NCI-H82 treated with DMSO at 0.1 percent for 48 hours (cell line): ENCODE measurements around the gene CAPN5.

ENCODE experiments used
- DNase-seq: peaks from one replicate; lab custom pipeline; 2025; ENCODE audit not compliant: unreplicated experiment; lab: John Stamatoyannopoulos, UW

Gene CAPN5

DNA sequence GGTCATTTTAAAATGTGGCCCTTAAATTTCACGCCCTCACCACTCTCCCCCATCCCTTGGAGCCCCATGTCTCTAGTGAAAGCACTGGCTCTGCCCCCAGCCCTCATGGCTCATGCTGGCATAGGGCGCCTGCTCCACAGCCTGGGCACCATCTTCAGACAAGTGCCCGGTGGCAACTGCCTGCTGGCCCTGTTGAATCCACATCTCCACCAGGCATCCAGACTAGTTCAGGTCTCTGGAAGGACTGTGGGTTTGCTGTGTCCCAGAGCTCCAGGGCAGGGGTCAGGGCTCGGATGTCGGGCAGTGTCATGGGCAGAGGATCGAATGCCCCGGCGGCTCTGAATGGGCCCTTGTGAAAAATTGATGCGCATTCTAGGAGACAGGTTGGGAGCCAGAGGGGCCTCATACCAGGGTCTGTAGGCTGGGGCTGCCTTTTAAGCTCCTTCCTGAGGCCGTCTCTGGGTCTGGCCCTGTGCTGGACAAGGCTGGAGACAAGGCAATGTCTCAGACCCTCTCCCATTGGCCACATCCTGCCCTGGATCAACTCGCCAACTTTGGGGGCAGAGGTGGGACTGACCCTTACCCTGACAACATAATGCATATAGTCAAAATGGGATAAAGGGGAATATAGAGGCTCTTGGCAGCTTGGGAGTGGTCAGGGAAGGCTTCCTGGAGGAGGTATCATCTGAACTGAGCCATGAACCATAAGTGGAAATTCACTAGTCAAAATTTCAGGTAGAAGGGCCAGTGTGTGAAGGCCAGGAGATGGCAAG lies 62.5 kb downstream of the CAPN5 start:
- no peak for DNase-seq

DNA sequence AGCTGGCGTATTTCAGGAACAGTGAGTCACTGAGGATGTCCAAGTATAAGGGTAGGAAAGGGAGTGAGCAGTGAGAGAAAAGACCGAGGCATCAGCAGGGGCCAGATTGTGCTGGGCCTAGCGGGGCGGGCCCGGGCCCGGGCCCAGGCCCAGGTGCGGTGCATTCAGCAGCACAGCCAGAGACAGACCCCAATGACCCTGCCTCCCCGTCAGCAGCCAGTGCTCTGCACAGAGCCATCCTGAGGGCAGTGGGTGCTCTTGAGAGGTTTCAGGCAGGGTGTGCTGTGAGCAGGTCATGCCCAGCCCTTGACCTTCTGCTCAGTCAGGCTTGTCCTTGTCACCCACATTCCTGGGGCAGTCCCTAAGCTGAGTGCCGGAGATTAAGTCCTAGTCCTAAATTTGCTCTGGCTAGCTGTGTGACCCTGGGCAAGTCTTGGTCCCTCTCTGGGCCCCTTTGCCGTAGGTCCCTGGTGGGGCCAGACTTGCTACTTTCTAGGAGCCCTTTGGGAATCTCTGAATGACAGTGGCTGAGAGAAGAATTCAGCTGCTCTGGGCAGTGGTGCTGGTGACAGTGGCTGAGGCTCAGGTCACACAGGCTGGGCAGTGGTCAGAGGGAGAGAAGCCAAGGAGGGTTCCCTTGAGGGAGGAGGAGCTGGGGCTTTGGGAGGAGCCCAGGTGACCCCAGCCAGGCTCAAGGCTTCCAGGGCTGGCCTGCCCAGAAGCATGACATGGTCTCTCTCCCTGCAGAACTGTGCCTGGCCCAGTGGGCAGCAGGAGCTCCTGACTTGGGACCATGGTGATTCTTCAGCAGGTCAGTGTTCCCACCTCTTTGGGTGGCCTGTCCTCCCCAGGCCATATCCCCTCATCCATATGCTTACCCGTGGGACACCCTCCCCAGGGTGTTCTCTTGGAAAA lies 63.3 kb downstream of the CAPN5 start:
- DNase-seq = no peak

DNA sequence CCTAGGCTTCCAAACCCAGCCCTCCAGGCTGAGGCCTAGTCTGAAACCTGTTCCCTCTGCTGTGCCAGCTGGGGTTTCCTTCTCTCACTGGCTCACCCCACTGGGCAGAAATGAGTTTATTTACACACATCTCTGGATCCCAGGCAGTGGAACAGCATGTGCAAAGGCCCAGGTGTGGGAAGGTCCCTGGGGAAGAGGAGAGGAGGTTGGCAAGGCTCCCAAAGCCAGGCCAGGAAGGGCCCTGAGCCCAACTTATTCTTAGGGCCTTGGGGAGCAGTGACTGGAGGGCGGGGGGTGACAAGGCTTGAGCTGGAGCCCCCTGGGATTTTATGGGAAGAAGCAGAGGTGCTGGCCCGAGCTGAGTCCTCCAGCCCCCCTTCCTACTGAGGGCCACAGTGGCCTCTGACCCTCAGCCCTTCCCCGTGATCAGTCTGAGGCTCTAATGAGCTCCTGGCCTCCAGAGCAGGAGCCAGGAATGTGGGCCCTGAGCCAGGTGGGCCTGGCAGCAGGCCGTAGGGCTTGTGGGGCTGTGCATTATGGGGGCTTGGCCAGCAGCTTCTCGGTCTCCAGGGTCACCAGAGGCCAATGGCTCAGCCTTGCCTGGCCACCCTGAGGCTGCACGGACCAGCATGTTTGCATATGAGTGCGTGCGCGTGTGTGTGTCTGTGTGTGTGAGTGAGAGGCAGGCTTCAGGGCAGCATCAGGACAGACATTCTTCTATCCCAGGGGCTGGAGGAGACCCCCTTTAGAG lies 64.2 kb downstream of the CAPN5 start:
- DNase-seq = no peak

DNA sequence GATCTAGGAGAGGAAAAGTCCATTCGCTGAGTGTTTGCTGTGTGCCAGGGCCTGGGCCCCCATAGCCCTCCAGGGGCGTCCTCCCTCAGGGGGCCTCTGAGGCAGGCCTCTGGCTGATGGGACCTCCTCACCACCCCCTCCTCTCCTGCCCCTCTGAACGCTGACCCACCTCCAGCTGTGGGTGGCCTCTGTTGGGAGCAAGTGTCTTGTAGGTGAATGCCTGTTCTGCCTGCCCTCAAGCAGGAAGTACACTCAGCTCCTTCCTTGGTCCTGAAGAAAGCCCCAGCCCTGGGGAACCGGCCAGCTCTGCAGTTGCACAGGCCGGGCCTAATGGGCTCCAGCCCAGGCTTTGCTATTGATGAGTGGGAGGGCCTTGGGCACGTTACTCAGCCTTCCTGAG lies 64.8 kb downstream of the CAPN5 start:
- DNase-seq = no peak

DNA sequence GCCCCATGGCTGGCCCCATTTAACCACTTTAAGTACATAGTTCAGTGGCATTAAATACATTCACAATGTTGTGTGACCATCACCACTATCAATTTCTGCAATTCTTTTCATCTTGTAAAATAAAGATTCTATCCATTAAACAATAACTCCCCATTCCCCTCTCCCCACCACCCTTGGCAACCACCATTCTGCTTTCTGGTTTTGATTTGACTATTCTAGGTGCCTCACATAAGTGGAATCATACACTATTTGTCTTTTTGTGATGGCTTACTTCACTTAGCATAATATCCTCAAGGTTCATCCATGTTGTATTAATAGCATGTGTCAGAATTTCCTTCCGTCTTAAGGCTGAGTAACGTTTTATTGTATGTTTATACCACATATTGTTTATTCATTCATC lies 68.3 kb downstream of the CAPN5 start:
- DNase-seq = no peak

DNA sequence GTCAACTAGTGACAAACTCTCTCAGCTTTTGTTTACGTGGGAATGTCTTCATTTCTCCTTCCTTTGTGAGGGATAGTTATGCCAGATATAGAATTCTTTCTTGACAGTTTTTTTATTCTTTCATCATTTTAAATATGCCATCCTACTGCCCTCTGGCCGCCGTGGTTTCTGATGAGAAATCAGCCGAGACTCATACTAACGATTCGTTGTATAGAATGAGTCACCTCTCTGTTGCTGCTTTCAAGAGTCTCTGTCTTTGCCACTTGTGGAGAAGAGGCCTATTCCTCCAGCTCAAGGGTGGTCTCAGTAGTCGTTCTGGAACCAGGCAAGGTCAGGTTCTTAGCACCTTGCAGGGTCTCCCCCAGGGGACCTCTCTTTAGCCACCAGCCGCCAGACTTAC lies 69.3 kb downstream of the CAPN5 start:
- DNase-seq = no peak

DNA sequence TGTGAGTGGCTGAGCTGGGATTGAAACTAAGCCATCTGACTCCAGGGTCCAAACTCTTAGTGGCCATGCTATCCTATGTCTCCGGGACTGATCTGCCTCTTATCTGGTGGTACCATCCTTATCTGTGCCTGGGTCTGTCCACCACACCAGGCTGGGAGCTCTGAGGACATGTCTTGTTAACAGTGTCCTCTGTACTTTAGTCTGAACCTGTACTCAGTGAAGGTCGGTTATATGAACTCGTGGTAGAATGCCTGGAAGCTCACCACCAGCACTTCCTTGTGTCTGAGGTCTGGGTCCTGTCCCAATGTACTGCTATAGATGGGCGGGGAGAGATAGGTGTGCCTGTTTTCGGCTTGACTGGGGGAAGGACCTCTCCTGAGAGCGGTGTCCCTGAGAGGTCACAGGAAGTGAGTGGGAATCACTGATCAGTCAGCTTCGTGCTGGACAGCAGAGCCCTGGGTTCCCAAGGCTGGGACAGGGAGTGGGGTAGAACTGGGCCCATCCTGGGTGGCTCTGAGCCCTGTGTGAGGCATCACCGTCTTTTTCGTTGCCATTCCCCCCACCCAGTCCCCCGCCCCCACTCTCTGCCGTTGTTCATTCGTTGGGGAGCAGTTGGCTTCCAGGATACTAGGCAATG lies 70.1 kb downstream of the CAPN5 start:
- no peak for DNase-seq

DNA sequence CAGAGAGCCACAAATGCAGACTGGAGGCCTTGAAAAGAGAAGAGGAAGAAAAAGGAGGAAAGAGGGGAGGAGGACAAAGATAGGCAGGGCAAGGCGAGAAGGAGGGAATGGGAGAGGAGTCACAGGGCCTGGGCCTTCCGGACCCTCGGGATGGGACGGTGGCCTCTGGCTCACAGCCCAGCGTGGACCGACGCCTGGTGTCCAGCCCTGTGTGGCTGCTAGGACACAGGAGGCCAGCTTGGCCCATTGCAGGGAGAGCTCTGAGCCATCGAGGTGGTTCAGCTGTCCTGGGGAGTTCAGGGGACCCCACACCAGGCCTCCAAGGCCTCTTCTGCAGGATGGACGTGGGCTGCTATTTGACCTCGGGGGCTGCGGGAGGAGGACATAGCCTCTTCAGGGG lies 70.7 kb downstream of the CAPN5 start:
- no peak for DNase-seq

DNA sequence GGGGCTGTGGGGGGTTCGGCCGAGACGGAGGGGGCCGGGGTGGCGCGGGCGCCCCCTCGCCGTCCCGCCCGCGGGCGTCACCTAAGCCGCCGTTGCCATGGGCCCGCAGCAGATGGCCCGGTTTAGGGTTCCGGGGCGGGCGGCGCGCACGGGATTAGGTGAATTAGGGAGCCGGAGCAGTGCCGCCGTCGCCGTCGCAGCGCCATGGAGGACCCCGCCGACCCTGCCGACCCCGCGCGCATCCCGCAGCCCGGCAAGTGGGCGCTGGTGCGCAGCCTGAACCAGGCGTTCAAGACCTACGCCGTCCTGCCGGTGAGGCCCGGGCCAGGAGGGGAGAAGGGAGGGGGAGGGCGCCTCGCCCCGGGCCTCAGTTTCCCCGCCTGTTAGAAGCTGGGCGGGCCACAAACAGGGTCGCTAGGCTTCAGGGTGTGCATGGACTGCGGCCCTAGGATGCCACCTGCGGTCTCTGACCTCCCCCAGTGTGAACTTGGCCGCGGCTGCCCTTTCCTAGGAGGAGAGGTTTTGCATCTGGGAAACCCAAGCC lies 71.4 kb downstream of the CAPN5 start:
- no peak for DNase-seq

DNA sequence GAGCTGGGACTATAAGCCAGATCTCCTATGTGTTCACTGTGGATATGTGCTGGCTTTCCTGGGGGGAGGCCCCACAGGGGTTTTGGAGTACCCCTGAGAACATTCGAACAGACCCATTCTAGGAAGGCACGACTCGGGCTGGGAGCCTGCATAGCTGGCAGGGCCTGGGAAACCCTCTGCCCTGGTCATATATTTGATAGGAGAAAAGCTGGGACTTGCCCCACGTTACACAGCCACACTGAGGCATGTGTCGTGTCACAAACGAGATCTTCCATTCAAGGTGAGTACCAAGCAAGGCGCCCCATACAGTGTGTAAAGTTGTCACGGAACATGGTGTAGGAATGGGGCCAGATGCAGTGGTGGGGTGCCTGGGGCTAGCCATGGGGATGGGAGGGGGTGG lies 72.4 kb downstream of the CAPN5 start:
- DNase-seq = no peak

DNA sequence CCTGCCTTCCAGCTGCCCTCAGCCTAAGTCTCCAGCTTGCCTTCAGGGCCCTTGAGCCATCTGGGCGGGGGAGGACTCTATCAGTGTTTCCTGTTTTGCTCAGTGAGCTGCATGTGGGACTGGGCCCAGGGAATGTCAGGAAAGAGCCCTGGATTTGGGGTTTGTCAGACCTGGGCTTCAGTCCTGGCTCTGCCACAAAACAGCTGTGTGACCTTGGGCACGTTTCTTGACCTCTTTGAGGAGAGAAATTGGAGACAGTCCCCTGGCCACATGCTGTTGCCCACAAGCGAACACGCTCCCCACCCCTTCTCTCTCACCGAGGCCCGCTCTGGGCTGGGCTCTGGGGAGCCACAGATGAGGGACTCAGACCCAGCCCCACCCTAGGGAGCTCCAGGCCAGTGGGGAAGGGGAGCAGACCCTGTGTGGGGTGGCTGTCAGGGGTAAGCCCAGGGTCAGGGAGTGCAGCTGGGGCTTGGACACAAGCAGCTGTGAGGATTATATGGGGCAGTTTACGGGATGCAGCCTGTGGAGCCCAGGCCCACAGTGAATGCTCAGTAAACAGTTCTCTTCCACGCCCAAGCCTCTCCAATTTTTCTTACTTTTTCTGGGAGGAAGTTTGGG lies 73.6 kb downstream of the CAPN5 start:
- no peak for DNase-seq

DNA sequence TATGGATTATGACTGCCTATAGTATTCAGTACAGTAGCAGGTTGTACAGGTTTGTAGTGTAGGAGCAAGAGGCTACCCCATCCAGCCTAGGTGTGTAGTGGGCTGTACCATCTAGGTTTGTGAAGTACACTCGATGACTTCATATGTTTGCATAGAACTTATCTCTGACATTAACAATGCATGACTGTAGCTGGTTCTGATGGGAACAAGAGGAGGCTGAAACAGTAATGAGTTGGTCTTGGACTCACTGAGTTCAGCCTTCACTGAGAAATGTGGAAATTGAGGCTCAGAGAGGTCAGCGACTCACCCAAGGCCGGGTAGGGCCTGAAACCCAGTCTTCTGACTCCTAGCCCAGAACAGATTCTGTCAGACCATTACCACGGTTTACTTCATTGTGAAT lies 74.3 kb downstream of the CAPN5 start:
- no peak for DNase-seq

DNA sequence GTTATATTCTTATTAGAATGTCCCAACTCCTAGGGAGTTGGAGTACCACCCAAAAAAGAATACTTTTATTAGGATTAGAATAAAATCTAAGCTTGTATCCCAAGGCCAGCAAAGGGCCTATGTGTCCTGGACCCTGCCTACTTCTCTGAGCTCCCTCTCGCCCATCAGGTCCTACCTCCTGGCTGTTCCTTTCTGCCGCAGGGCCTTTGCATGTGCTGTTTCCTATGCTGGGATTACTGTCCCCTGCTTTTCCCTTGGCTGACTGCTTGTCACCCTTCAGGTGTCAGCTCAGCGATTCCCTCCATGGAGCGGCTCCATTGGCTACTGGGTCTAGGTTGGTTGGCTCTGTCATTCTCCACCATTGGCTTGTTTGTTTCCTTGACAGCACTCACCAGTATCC lies 74.7 kb downstream of the CAPN5 start:
- no peak for DNase-seq

DNA sequence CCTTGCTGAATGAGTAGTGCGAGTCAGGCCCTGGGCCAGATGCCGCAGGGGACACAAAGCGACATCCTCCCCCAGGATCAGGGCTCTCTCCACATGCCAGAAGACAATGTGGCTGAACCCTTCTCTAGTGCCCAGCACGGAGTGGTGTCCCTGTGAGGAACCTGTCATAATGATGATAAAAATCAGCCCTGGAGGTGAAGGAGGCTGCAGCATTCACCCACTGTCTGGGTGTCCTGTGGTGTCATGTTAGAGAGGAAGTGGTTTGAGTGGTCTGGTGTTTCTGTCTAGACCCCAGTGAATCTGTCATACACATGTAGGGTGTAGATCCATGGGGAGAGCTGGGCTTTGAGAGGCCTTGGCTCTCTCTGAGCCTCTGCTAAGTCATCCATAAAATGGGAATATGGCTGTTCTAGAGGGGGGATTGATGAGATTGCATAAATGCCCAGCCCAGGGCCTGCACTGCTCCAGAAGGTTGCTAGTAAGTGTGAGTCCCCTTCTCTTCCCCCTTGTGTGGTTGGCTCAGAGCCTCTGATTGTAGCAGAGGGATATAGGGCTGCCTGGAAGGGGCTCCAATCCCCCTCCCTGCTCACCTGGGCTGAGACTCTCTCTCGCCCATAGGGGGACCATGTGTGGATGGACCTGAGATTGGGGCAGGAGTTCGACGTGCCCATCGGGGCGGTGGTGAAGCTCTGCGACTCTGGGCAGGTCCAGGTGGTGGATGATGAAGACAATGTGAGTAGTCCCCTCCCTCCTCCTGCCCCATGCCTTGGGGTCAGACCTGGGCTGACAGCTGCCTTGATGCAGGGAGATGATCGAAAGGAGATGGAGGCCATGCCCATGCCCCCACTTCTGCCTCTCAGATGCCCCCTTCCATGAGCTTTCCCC lies 75.6 kb downstream of the CAPN5 start:
- DNase-seq = no peak

DNA sequence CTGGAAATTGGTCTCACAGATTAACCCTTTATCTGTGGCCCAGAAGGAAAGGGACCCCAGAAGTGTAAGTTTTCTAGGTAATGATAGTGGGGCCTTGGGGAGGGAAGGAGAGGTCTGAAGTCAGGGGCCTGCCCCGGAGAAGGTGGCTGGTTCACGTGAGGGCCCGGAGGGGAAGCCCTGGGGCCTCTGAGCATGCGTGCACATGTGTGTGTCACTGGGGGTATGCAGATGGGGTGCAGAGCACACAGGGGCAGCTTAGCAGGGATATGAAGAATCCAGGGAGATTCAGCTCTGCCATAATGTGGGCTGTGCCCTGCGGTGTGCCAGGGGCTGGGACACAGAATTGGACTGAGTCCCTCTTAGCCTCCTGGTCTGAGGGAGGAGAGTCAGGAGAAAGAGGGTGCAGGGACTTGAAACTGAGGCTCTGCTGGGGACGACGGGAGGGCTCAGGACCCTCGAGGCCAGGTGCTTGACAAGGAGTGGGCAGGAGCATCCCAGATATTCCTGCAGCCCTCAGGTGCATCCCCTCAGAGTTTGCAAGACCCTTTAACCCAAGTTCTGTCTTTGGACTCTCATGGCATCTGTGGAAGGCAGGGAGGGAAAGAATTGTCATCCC lies 76.7 kb downstream of the CAPN5 start:
- no peak for DNase-seq

DNA sequence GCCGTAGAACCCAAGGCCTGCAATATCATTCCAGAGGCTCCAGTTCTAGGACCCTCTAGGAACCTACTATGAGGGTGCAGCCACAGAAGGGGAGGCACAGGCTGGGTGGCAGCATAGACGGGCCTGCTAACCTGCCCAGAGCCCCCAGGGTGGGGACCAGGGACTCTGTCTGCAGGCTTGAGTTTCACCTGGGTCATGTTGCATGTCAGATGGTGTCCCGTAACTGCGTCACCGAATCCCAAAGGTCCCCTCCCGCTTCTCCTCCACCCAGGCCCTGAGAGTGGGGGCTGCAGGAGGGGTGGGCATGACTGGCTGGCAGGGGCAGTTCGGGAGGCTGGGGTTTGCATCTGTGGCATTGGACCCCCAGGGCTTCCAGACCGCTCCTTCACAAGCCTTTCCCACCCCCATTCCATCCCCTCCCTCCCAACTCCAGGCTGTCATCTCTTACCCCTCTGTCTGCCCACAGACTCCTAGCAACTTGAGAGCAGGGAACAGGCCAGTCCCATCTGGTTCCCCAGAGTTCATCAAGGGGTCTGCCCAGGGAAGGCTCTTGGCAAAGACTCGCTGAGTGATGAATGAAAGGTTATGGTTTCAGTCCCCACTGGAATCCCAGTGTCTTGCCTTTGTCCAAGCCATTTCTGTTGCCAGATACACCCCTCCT lies 77.6 kb downstream of the CAPN5 start:
- no peak for DNase-seq

DNA sequence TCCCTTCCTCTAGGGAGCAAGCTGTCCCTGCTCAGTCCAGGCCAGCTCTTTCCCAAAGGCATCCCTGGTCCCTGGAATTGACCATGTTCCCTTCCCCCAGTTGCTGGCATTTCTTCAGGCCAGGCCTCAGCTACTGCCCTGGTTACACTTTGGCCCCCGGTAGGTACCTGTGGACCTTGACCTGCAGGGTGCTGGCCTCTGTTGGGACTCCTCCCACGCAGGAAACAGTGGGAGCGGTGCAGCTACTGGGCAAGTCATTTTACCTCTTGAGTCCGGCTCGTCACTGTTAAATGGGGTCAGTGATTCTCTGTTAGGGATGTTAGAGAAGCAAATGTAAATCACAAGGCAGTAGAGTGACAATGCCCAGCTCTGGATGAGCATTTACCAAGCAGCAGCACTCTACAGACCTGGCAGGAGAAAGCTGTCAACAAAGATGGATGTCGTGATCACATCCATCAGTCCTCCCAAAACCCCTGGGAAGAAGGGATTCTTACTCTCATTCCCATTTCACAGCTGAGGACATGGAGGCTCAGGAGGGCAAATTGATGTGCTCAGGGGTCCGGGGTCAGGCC lies 78.2 kb downstream of the CAPN5 start:
- DNase-seq = no peak
